Coronary artery (tissue), 2 donors: Measurements from ENCODE around the gene NKIRAS1.
A peak's percentile ranks its signal among the peaks of the same experiment; 100 is the strongest.

ENCODE experiments used
- DNase-seq: peaks from one replicate; pipeline ENCODE4 v3.0.0-alpha.2; 2017; ENCODE audit warnings: low spot score
- H3K27ac ChIP-seq, 2 donors: fragments of 200-600 bp; sonication (generic); one replicate each; pipeline ENCODE4 v1.5.1; 2016 to 2019
- H3K4me3 ChIP-seq: fragments of 200-600 bp; sonication (generic); 2 replicates; pipeline ENCODE4 v1.5.1; 2016; ENCODE audit warnings: mild to moderate bottlenecking, moderate library complexity
- TF ChIP-seq, protein P1 (sequence below): fragments of 200-600 bp; sonication (generic); IDR thresholded peaks from one replicate; pipeline ENCODE4 v1.5.1; 2019; ENCODE audit warnings: antibody characterized with exemption

Gene NKIRAS1

GRCh38 chr3:23916886-23917678 is at the start of gene NKIRAS1, which contains the start of gene RPL15:
Gene NKIRAS1 (minus strand): TSS chr3:23916990. CDS start chr3:23910904, 6,086 bp downstream.
Gene RPL15 (plus strand): TSS chr3:23917132. CDS start chr3:23917860, 728 bp downstream.
- DNase-seq: peak; percentile 99
- peak within 1 kb of the TSS; percentile 91 for H3K4me3 ChIP-seq
- TF ChIP-seq, protein P1, sequence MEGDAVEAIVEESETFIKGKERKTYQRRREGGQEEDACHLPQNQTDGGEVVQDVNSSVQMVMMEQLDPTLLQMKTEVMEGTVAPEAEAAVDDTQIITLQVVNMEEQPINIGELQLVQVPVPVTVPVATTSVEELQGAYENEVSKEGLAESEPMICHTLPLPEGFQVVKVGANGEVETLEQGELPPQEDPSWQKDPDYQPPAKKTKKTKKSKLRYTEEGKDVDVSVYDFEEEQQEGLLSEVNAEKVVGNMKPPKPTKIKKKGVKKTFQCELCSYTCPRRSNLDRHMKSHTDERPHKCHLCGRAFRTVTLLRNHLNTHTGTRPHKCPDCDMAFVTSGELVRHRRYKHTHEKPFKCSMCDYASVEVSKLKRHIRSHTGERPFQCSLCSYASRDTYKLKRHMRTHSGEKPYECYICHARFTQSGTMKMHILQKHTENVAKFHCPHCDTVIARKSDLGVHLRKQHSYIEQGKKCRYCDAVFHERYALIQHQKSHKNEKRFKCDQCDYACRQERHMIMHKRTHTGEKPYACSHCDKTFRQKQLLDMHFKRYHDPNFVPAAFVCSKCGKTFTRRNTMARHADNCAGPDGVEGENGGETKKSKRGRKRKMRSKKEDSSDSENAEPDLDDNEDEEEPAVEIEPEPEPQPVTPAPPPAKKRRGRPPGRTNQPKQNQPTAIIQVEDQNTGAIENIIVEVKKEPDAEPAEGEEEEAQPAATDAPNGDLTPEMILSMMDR: peak; percentile 44
- H3K27ac ChIP-seq: peak within 1 kb of the TSS; percentile 77 to 97

GRCh38 chr3:23966328-23966727 is 49.5 kb upstream of the NKIRAS1 start:
- TF ChIP-seq, protein P1: no peak
- H3K4me3 ChIP-seq: no peak overlapping the region
- no peak for DNase-seq
- peak overlapping the region in 1 of 2 donors; percentile 23 for H3K27ac ChIP-seq

DNA sequence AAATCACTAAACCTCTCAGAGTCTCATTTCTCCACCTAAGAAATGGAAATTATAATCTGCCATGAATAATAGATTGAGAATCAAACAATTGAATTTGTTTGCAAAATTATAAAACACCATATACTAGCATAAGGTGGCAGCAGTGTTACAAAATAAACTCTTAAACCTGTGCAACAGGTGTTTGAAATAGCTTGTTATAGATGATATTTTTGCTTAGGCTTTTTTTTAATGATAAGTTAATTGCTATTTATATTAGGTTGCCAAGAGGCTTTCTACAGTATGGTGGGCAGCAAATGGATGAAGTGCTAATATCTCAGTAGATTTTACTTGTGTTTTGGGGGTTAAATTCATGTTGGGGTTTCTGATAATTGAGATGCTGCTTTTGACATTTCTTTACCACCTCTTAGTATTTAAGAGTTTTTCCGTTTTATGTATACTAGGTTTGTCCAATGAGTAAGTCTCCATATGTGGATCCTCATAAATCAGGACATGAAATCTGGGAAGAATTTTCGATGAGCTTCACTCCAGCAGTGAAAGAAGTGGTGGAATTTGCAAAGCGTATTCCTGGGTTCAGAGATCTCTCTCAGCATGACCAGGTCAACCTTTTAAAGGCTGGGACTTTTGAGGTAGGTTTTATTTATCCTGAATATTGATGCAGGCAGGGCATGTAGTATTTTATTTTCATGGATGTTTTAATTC is 47.9 kb upstream of the NKIRAS1 start:
- TF ChIP-seq, protein P1: no peak
- no peak for DNase-seq
- Histone ChIP-seq H3K27ac (no peak overlapping the region), H3K4me3 (no peak overlapping the region)

DNA sequence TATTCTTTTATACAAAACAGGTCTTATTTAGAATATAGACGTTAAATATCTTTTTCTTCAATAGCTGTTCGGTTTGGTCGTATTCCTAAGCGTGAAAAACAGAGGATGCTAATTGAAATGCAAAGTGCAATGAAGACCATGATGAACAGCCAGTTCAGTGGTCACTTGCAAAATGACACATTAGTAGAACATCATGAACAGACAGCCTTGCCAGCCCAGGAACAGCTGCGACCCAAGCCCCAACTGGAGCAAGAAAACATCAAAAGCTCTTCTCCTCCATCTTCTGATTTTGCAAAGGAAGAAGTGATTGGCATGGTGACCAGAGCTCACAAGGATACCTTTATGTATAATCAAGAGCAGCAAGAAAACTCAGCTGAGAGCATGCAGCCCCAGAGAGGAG is 45.1 kb upstream of the NKIRAS1 start:
- no peak overlapping the region for H3K27ac ChIP-seq
- DNase-seq: no peak
- TF ChIP-seq, protein P1: no peak
- H3K4me3 ChIP-seq: no peak overlapping the region

GRCh38 chr3:23961066-23961465 is 44.3 kb upstream of the NKIRAS1 start:
- Histone ChIP-seq H3K4me3 (no peak overlapping the region), H3K27ac (no peak overlapping the region)
- TF ChIP-seq, protein P1: no peak
- no peak for DNase-seq

DNA sequence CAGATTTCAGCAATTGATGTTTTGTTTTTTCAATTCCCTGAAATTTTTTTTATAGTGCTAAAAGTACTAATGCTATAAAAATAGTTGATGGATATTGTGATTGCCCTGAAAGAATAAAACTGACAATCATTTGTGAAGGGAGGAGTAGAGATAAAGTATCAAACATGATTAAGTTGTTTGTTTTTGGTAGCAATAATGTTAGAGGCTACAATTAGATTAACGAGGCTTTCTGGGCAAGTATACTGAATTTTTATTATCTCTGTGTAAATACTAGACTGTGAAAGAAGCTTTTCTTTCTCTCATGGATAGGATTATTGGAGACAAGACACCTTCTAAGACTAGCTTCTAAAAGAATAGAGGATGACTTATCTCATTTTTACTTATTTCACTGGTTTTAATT is 43.9 kb upstream of the NKIRAS1 start:
- TF ChIP-seq, protein P1: no peak
- DNase-seq: no peak
- H3K4me3 ChIP-seq: no peak overlapping the region
- H3K27ac ChIP-seq: no peak overlapping the region
